Peyer's patch (tissue), 4 donors: ENCODE measurements around the gene CDX1.

Experiments
- CTCF ChIP-seq, 6 experiments: fragments of 450-650 bp in 4 of 6; fragments of 200-600 bp in 2 of 6; sonication (generic) in 1 of 6; IDR thresholded peaks; one replicate each; pipeline ENCODE4 v1.5.1; 2017 to 2019; ENCODE audit warnings: antibody characterized with exemption in 6 of 6, mild to moderate bottlenecking in 3 of 6, moderate library complexity in 1 of 6
- POLR2A ChIP-seq, 2 donors: fragments of 450-650 bp; IDR thresholded peaks; one replicate each; pipeline ENCODE4 v1.5.1; 2017; ENCODE audit warnings: antibody characterized with exemption in 2 of 2, mild to moderate bottlenecking in 2 of 2, moderate library complexity in 2 of 2

GRCh38 chr5:150176745-150177477, 10.3 kb downstream of the CDX1 start:
- TF ChIP-seq CTCF (IDR thresholded peaks at IDR 0.05), result no peak
- no peak for TF ChIP-seq POLR2A (IDR thresholded peaks at IDR 0.05)
